Rectal smooth muscle tissue (tissue), 1 donor: Measurements from ENCODE around the gene LRRC74A.

Experiments
- H3K27ac ChIP-seq: one replicate; pipeline ENCODE4 v1.7.0; 2013; ENCODE audit warnings: low read depth, low read length, inconsistent platforms
- H3K27me3 ChIP-seq: one replicate; pipeline ENCODE4 v1.7.0; 2013; ENCODE audit warnings: low read length; ENCODE audit not compliant: control insufficient read depth, insufficient read depth
- H3K36me3 ChIP-seq: one replicate; pipeline ENCODE4 v1.7.0; 2013; ENCODE audit warnings: low read length; ENCODE audit not compliant: control insufficient read depth, insufficient read depth
- H3K4me1 ChIP-seq: one replicate; pipeline ENCODE4 v1.7.0; 2013; ENCODE audit warnings: low read length; ENCODE audit not compliant: control insufficient read depth, insufficient read depth
- H3K4me3 ChIP-seq: one replicate; pipeline ENCODE4 v1.7.0; 2013; ENCODE audit warnings: low read length
- H3K9ac ChIP-seq: one replicate; pipeline ENCODE4 v1.7.0; 2013; ENCODE audit warnings: low read length

Gene LRRC74A

GRCh38 chr14:76812422-76813383 is 13.5 kb upstream of the LRRC74A start, which contains the start of gene ANGEL1:
ANGEL1 (minus strand) TSS chr14:76812882; CDS start chr14:76812827, 55 bp downstream.
- Histone ChIP-seq H3K27ac (peak within 1 kb of the TSS; percentile 59), H3K36me3 (peaks cover 2% of the 10 kb centered on the region), H3K9ac (peak within 1 kb of the TSS; percentile 45), H3K4me1 (no peaks in the 10 kb centered on the region), H3K4me3 (peak within 1 kb of the TSS; percentile 79), H3K27me3 (no peaks in the 10 kb centered on the region)

GRCh38 chr14:76814726-76815645 is 11.2 kb upstream of the LRRC74A start:
- Histone ChIP-seq H3K4me1 (no peaks in the 10 kb centered on the region), H3K4me3 (no peak overlapping the region), H3K27ac (no peak overlapping the region), H3K27me3 (no peaks in the 10 kb centered on the region), H3K9ac (no peak overlapping the region), H3K36me3 (no peaks in the 10 kb centered on the region)

- Histone ChIP-seq H3K27me3 (no peaks in the 10 kb centered on the region), H3K4me1 (no peaks in the 10 kb centered on the region), H3K27ac (no peak overlapping the region), H3K9ac (no peak overlapping the region), H3K4me3 (no peak overlapping the region), H3K36me3 (no peaks in the 10 kb centered on the region)
Measured at GRCh38 chr14:76820700-76821099, 5.5 kb upstream of the LRRC74A start.

- peak overlapping the region; percentile 19 for H3K4me3 ChIP-seq
Measured at GRCh38 chr14:76827696-76828296, 1.6 kb downstream of the LRRC74A start.

GRCh38 chr14:76828339-76829012 is 2.3 kb downstream of the LRRC74A start:
- H3K36me3 ChIP-seq: no peaks in the 10 kb centered on the region
- no peak overlapping the region for H3K9ac ChIP-seq
- H3K4me1 ChIP-seq: no peaks in the 10 kb centered on the region
- H3K27ac ChIP-seq: no peak overlapping the region
- H3K27me3 ChIP-seq: no peaks in the 10 kb centered on the region
- H3K4me3 ChIP-seq: peak overlapping the region; percentile 12

More at GRCh38 chr14:76827696-76828296, 1.6 kb downstream of the LRRC74A start:
- H3K4me1 ChIP-seq: no peaks in the 10 kb centered on the region
- no peaks in the 10 kb centered on the region for H3K27me3 ChIP-seq
- no peak overlapping the region for H3K27ac ChIP-seq
- H3K36me3 ChIP-seq: no peaks in the 10 kb centered on the region
- no peak overlapping the region for H3K9ac ChIP-seq

- Histone ChIP-seq H3K36me3 (no peaks in the 10 kb centered on the region), H3K27me3 (no peaks in the 10 kb centered on the region), H3K4me3 (no peak overlapping the region), H3K9ac (no peak overlapping the region), H3K27ac (no peak overlapping the region), H3K4me1 (no peaks in the 10 kb centered on the region)
Measured at GRCh38 chr14:76829013-76829365, 2.8 kb downstream of the LRRC74A start.

GRCh38 chr14:76829650-76830421 is 3.6 kb downstream of the LRRC74A start:
- no peak overlapping the region for H3K27ac ChIP-seq
- H3K4me3 ChIP-seq: no peak overlapping the region
- no peaks in the 10 kb centered on the region for H3K4me1 ChIP-seq
- H3K9ac ChIP-seq: no peak overlapping the region
- no peaks in the 10 kb centered on the region for H3K36me3 ChIP-seq
- H3K27me3 ChIP-seq: no peaks in the 10 kb centered on the region

GRCh38 chr14:76830556-76830955 is 4.3 kb downstream of the LRRC74A start:
- Histone ChIP-seq H3K4me1 (no peaks in the 10 kb centered on the region), H3K4me3 (no peak overlapping the region), H3K9ac (no peak overlapping the region), H3K27me3 (no peaks in the 10 kb centered on the region), H3K36me3 (no peaks in the 10 kb centered on the region), H3K27ac (no peak overlapping the region)

GRCh38 chr14:76832503-76832988 is 6.3 kb downstream of the LRRC74A start:
- H3K36me3 ChIP-seq: no peaks in the 10 kb centered on the region
- no peak overlapping the region for H3K4me3 ChIP-seq
- H3K27me3 ChIP-seq: no peaks in the 10 kb centered on the region
- no peak overlapping the region for H3K9ac ChIP-seq
- no peaks in the 10 kb centered on the region for H3K4me1 ChIP-seq
- H3K27ac ChIP-seq: no peak overlapping the region

GRCh38 chr14:76833011-76833410 is 6.8 kb downstream of the LRRC74A start:
- no peak overlapping the region for H3K27ac ChIP-seq

GRCh38 chr14:76834241-76834661 is 8.0 kb downstream of the LRRC74A start:
- Histone ChIP-seq H3K36me3 (no peaks in the 10 kb centered on the region), H3K9ac (no peak overlapping the region), H3K4me3 (no peak overlapping the region), H3K4me1 (no peaks in the 10 kb centered on the region), H3K27me3 (no peaks in the 10 kb centered on the region), H3K27ac (no peak overlapping the region)

More at GRCh38 chr14:76833011-76833410, 6.8 kb downstream of the LRRC74A start:
- Histone ChIP-seq H3K9ac (no peak overlapping the region), H3K27me3 (no peaks in the 10 kb centered on the region), H3K36me3 (no peaks in the 10 kb centered on the region), H3K4me1 (no peaks in the 10 kb centered on the region), H3K4me3 (no peak overlapping the region)
